GM23338 (cell line): ENCODE measurements around the gene PPM1L. TPM values are rescaled to one million over a fixed set of nuclear protein-coding genes. Genes with fewer than 3 reads are reported as not detected.

Experiments used
- ATAC-seq: fragments of 200-7000 bp; cut with Tn5 transposase; 3 replicates; pipeline ENCODE4 v1.9.1; 2020
- DNase-seq: peaks from one replicate; pipeline ENCODE4 v3.0.0-alpha.2; 2015; ENCODE audit warnings: low spot score
- H2AFZ ChIP-seq: fragments of 200-600 bp; sonication (generic); 2 replicates; pipeline ENCODE4 v1.8.0; 2016; ENCODE audit warnings: antibody characterized with exemption, mild to moderate bottlenecking, moderate library complexity
- H3F3A ChIP-seq: fragments of 200-600 bp; sonication (generic); replicated peaks from 2 replicates; pipeline ENCODE4 v1.8.0; 2017; ENCODE audit warnings: antibody characterized with exemption, mixed run types, low read depth
- H3K27ac ChIP-seq: fragments of 200-600 bp; sonication (generic); 2 replicates; pipeline ENCODE4 v1.6.1; 2016; ENCODE audit warnings: low read depth
- H3K27me3 ChIP-seq: fragments of 200-600 bp; sonication (generic); 2 replicates; pipeline ENCODE4 v1.8.0; 2016; ENCODE audit warnings: mild to moderate bottlenecking, mixed run types, moderate library complexity; ENCODE audit not compliant: insufficient read depth
- H3K36me3 ChIP-seq: fragments of 200-600 bp; sonication (generic); 2 replicates; pipeline ENCODE4 v1.8.0; 2016; ENCODE audit warnings: mild to moderate bottlenecking; ENCODE audit not compliant: insufficient read depth
- H3K4me1 ChIP-seq: fragments of 200-600 bp; sonication (generic); 2 replicates; pipeline ENCODE4 v1.8.0; 2016; ENCODE audit warnings: mild to moderate bottlenecking, moderate library complexity; ENCODE audit not compliant: insufficient read depth
- H3K4me2 ChIP-seq: fragments of 200-600 bp; sonication (generic); 2 replicates; pipeline ENCODE4 v1.7.1; 2017; ENCODE audit warnings: mixed run types
- H3K4me3 ChIP-seq: fragments of 200-600 bp; sonication (generic); 2 replicates; pipeline ENCODE4 v1.6.1; 2016; ENCODE audit warnings: mixed run types
- H3K79me2 ChIP-seq: fragments of 200-600 bp; sonication (generic); replicated peaks from 2 replicates; pipeline ENCODE4 v1.8.0; 2017; ENCODE audit warnings: mild to moderate bottlenecking; ENCODE audit not compliant: insufficient read depth
- H3K9me2 ChIP-seq: fragments of 200-600 bp; sonication (generic); 2 replicates; pipeline ENCODE4 v1.8.0; 2017; ENCODE audit not compliant: insufficient read depth
- H4K20me1 ChIP-seq: fragments of 200-600 bp; sonication (generic); replicated peaks from 2 replicates; pipeline ENCODE4 v1.8.0; 2017; ENCODE audit warnings: mild to moderate bottlenecking; ENCODE audit not compliant: insufficient read depth
- H3K27ac Mint-ChIP-seq: 2 replicates; pipeline ENCODE4 v1.8.0; 2020; ENCODE audit warnings: inconsistent platforms, mild to moderate bottlenecking, moderate library complexity, mixed read lengths
- H3K27me3 Mint-ChIP-seq: 3 replicates; pipeline ENCODE4 v1.8.0; 2022; ENCODE audit warnings: low read depth, mild to moderate bottlenecking, moderate library complexity, mixed read lengths, inconsistent platforms; ENCODE audit not compliant: insufficient read depth, poor library complexity
- H3K36me3 Mint-ChIP-seq: 3 replicates; pipeline ENCODE4 v1.8.0; 2021; ENCODE audit warnings: low read depth, mild to moderate bottlenecking, inconsistent platforms, moderate library complexity, mixed read lengths
- H3K4me1 Mint-ChIP-seq: 3 replicates; pipeline ENCODE4 v1.8.0; 2020; ENCODE audit warnings: mild to moderate bottlenecking, inconsistent platforms, mixed read lengths
- H3K4me3 Mint-ChIP-seq: 3 replicates; pipeline ENCODE4 v1.8.0; 2021; ENCODE audit warnings: moderate library complexity, mild to moderate bottlenecking, inconsistent platforms, mixed read lengths
- H3K9me3 Mint-ChIP-seq: 3 replicates; pipeline ENCODE4 v1.8.0; 2020; ENCODE audit warnings: moderate library complexity, mild to moderate bottlenecking, inconsistent platforms, mixed read lengths
- CTCF ChIP-seq, 2 experiments: fragments of 200-600 bp in 1 of 2; sonication (generic) in 1 of 2; conservative IDR thresholded peaks; 2 replicates each; pipeline versions ENCODE4 v1.5.1 to v1.6.1; 2016 to 2017; ENCODE audit warnings: antibody characterized with exemption in 2 of 2, low read depth in 2 of 2, mild to moderate bottlenecking in 2 of 2, moderate library complexity in 1 of 2
- ETS1 ChIP-seq: IDR thresholded peaks from 2 replicates; pipeline ENCODE4 v1.6.1; 2016; ENCODE audit warnings: antibody characterized with exemption
- EZH2phosphoT487 ChIP-seq: fragments of 200-600 bp; sonication (generic); IDR thresholded peaks from one replicate; pipeline ENCODE4 v1.8.1; 2018; ENCODE audit warnings: antibody characterized with exemption; ENCODE audit not compliant: unreplicated experiment
- POLR2AphosphoS5 ChIP-seq: IDR thresholded peaks from 2 replicates; pipeline ENCODE4 v1.6.1; 2016; ENCODE audit warnings: antibody characterized with exemption, low read depth
- REST ChIP-seq: IDR thresholded peaks from one replicate; pipeline ENCODE4 v1.6.1; 2018; ENCODE audit warnings: antibody characterized with exemption; ENCODE audit not compliant: unreplicated experiment
- ZNF331 ChIP-seq: fragments of 250-450 bp; sonication (Bioruptor Pico); IDR thresholded peaks from 2 replicates; pipeline ENCODE4 v1.5.0; 2020; ENCODE audit warnings: low read depth, mild to moderate bottlenecking, moderate library complexity
- polyA plus RNA-seq: library from polyadenylated mRNA; unstranded; fragments of >200 nt; fragmentation: Nextera tagmentation; extraction: Ambion mirVana; gene quantifications from 2 replicates; pipeline ENCODE4 v1.2.1, GENCODE V29; 2016
- total RNA-seq: library from RNA; depleted of rRNA; stranded (reverse); fragments of >200 nt; shearing (Covaris generic); gene quantifications from 2 replicates; pipeline ENCODE4 v1.2.3, GENCODE V29; 2014

PPM1L gene
- total and polyA plus RNA-seq, 2 experiments from 2014 or later = 3.9 to 26.4 TPM

GRCh38 chr3:161067335-161067734 lies 311.3 kb downstream of the PPM1L start (continued):
- no peak for TF ChIP-seq CTCF (conservative IDR thresholded peaks at IDR 0.05; ENCODE audit: low read depth in 2 of 2)

- DNase-seq = no peak
- no peaks in the 10 kb centered on the region for H3K9me2 ChIP-seq
- Mint-ChIP-seq H3K9me3 (no peaks in the 10 kb centered on the region), H3K4me3 (no peak overlapping the region), H3K27me3 (peaks cover under 1% of the 10 kb centered on the region), H3K27ac (no peak overlapping the region), H3K4me1 (peaks cover 17% of the 10 kb centered on the region; the same call in 2 of the 3 replicates), H3K36me3 (peaks cover 3% of the 10 kb centered on the region; the same call in 1 of the 3 replicates)
- H2AFZ ChIP-seq = no peak overlapping the region
- no peaks in the 10 kb centered on the region for H3K4me1 ChIP-seq
- no peaks in the 10 kb centered on the region for H3K27me3 ChIP-seq
- no peaks in the 10 kb centered on the region for H3F3A ChIP-seq
- no peak for TF ChIP-seq REST
- no peak for TF ChIP-seq EZH2phosphoT487
- no peak for TF ChIP-seq CTCF (conservative IDR thresholded peaks at IDR 0.05; ENCODE audit: low read depth in 2 of 2)
- TF ChIP-seq ETS1 = no peak
- TF ChIP-seq ZNF331 (CRISPR knock-in tag) = no peak
- TF ChIP-seq POLR2AphosphoS5 = no peak
- no peaks in the 10 kb centered on the region for H3K79me2 ChIP-seq
- no peak overlapping the region for H3K4me3 ChIP-seq
- H3K36me3 ChIP-seq = no peaks in the 10 kb centered on the region
- no peak overlapping the region for H3K27ac ChIP-seq
- ATAC-seq = no peak
- no peak overlapping the region for H3K4me2 ChIP-seq
- no peaks in the 10 kb centered on the region for H4K20me1 ChIP-seq
These were observed 313.6 kb downstream of the PPM1L start for GRCh38 chr3:161069511-161070251.
